IPS-NIHi7 (cell line): Measurements from ENCODE around the gene PHLDA1.
"Not testable (repeated sequence)": the region's sequence is repeated elsewhere in the genome, so short reads cannot be mapped to it uniquely, and the experiment has no call there.

Experiments used
- DNase-seq: peaks from one replicate; pipeline ENCODE4 v3.0.0; 2012; ENCODE audit warnings: mixed read lengths; ENCODE audit errors: extremely low spot score

PHLDA1 gene

DNA sequence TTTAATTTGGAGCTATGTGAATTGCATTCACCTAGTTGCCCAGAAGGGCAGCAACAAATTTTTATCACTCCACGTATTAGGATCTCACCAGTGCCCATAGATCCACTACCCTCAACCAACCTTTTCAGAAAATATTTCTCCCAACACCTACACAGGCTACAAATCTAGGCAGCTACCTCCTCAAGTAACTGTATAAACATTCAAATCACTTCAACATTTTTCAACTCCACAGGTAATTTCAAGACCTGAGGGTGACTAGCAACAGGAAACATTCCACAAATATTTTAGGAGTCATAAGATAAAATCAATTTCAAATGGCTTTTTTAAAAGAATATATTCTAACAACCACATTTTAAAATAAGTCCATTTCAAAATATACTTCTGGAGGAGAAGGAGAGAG is 12.9 kb downstream of the PHLDA1 start:
- DNase-seq, result no peak

GRCh38 chr12:76018111-76018510 is 13.5 kb downstream of the PHLDA1 start:
- peak; percentile 56 for DNase-seq

DNA sequence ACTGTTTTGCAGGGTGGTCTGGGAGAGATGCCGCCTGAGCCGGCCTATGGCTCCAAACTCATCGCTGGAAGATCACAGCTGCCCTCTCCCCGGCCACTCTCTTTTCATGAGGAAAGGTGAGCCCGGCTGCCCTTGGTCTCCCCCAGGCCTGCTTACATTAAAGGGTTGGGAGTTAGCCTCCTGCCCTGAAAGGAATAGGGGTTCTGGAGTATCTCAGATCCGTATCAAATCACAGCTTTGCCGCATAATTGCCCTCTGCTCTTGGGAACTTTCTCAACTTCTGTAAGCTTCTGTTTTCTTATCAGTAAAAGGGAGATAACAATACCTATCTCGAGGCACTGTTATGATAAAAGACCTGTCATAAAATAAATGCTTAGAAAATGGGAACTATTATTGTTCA is 17.6 kb downstream of the PHLDA1 start:
- DNase-seq, result no peak

DNA sequence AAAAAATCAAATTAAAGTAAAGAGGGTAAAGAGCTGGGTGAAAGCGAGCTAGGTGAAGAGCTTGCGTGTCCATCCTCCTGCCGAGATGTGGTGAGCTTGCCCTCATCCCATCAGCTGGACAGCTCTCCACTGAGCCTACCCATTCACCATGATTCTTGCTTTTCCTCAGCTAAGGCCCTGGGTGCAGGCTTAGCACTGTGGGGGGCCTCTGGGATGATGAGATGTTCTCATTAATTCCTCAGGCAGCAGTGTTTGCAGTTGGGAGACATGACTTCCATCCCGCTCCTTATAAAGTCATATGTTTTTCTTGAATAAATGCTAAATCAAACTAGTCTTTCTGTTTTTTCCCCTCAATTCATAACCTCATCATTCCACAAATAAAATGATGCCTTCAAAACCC is 18.0 kb downstream of the PHLDA1 start:
- DNase-seq, result no peak

DNA sequence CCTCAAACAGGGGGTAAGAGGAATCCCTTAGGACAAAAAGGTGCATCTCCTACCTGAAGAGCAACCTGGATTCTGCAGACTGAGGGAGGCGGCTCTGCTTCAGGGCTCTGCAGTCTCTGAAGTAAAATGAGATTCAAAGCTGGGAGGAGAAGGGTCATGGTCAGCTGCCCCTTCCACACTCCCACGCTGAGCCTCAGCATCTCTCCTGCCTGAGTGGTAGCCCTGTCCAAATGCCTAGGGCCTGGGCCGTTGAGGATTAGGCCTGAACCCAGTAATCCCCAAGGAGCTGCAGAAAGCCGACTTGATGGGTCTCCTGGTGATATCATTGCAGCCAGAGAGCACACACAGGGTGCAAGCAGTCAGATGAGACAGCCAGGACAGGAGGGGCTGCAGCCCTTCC is 18.9 kb downstream of the PHLDA1 start:
- no peak for DNase-seq

DNA sequence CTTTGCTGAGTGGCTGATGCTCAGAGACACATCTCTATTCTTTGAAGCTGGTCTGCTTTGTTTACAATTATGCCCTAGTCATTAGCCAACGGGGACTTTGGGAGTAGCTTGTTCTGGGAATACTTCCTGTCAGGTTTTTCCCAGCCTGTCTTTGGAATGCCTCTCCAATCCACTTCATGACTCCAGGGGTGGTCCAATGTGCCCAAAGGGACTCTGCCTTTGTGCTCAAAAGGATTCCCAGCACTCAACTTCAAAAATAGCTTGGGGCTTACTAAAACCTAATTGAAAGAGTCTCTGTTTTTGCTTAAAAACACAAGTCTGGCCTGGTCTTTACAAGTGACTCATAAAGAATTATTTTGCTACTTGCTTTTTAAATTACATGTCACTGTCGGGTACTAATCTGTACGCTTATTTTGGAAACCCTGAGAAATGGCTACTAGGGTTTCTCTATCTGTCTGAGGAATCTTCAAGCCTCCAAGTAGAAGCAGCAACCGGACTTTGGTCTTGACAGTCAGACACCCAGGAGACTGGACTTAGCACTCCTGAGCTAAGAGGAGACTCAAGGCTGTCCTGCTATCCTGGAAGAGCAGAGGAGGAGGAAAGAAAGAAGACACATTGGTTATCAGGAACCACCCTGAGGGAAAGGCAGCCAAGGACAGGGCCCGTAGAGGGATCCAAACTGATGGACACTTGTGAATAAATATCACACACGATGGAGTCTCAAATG is 20.7 kb downstream of the PHLDA1 start:
- peak; percentile 30 for DNase-seq

DNA sequence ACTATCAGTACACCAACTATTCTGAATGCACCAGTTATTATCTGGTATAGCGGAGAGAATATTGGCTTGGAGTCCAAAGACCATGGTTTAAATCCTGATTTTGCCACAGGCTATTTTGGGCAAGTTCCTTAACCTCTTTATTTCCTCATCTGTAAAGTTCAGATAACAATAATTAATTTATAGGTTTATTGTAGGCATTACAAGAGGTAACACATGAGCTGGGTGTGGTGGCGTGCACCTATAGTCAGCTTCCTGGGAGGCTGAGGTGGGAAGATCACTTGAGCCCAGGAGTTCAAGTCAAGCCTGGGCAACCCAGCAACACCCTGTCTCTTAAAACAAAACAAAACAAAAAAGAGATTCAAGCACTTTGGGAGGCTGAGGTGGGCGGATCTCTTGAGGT is 23.1 kb downstream of the PHLDA1 start:
- no peak for DNase-seq

GRCh38 chr12:76007640-76008039 is 23.9 kb downstream of the PHLDA1 start:
- peak; percentile 26 for DNase-seq

DNA sequence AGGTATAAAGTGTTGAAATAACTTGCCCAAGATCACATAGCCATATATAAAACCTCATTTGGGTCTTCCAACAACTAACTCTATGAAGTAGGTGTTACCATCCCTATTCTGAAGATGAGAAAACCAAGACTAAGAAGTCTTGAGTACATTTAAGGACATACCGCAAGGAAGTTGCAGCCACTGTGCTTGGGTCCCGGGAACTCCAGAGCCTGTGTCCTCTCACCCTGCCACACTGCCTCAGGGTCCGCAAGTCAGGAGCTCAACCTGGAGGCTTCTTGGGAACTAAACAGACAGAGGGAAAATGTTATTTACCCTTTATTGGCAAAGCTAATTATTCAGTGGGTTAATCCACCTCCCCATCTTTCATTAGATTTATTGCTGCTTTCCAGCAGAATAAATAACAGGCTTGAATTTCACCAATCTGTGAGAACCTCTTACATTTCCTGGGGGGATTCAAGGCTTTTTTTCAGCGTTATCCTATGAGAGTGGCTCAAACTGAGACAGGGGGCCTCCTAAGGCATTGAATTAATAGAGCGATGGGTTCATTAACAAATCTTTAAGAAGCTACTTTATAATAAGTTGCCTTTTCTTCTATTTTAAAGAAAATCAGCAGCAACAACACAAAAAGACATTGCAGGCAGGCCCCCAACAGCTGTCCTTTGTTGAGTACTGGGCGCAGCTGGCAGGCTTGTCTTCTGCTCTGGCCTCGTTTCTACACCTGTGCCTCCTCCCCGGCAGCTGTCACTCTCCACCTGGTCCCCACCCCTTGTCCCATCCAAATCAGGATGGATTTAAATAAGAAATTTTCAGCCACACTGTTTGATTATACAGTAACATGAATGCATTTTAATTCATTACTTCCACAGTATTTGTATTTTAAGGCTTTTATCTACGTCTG is 25.3 kb downstream of the PHLDA1 start:
- no peak for DNase-seq

GRCh38 chr12:76003355-76003638 is 28.3 kb downstream of the PHLDA1 start:
- DNase-seq, result no peak

- DNase-seq, result no peak
Measured at GRCh38 chr12:76002598-76003354, 28.8 kb downstream of the PHLDA1 start.

- DNase-seq, result no peak
Measured at GRCh38 chr12:75998292-75999063, 33.1 kb downstream of the PHLDA1 start.

- DNase-seq, result no peak
Measured at GRCh38 chr12:75997658-75998057, 33.9 kb downstream of the PHLDA1 start.

- no peak for DNase-seq
Measured at GRCh38 chr12:75996861-75997447, 34.6 kb downstream of the PHLDA1 start.

GRCh38 chr12:75995691-75996090 is 35.9 kb downstream of the PHLDA1 start:
- DNase-seq, result no peak

- DNase-seq, result no peak
Measured at GRCh38 chr12:75994069-75994740, 37.4 kb downstream of the PHLDA1 start.

DNA sequence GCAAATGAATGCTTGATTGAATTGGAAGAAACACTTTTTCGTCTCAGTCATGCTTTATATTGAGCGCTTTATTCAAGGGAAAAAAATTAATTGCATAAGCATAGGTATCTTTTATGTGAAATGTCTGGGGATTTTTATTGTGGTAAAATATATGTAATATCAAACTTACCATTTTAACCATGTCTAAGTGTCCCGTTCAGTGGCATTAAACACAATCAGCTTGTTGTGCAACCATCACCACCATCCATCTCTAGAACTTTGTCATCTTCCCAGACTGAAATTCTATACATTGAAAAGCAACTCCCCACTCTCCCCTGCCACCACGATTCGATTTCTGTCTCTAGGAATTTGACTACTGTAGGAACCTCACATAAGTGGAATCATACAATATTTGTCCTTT is 39.8 kb downstream of the PHLDA1 start:
- no peak for DNase-seq

- DNase-seq, result no peak
Measured at GRCh38 chr12:75990189-75990912, 41.2 kb downstream of the PHLDA1 start.

- DNase-seq, result not testable (repeated sequence)
Measured at GRCh38 chr12:75987709-75988108, 43.9 kb downstream of the PHLDA1 start.
